ENCODE data around the gene SAFB.

DNA sequence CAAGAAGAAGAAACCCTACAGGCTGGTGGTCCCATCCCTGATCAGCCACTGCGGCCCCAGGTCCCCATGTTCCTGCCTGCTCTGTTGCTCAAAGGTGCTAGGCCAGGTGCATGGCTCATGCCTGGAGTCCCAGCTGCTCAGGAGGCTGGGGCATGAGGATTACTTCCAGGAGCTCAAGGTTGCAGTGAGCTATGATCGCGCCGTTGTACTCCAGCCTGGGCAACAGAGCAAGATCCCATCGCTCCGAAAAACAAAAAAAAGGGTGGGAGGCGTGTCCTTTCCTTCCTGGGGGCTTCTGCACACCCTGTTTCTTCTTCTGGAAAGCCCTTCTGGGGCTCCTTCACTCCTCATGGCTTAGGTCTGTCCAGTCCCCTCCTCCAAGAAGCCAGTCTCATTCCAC, 43.2 kb upstream of the SAFB start:
- TF ChIP-seq POLR2A (IDR thresholded peaks at IDR 0.05), result no peak
- TF ChIP-seq, protein P1, sequence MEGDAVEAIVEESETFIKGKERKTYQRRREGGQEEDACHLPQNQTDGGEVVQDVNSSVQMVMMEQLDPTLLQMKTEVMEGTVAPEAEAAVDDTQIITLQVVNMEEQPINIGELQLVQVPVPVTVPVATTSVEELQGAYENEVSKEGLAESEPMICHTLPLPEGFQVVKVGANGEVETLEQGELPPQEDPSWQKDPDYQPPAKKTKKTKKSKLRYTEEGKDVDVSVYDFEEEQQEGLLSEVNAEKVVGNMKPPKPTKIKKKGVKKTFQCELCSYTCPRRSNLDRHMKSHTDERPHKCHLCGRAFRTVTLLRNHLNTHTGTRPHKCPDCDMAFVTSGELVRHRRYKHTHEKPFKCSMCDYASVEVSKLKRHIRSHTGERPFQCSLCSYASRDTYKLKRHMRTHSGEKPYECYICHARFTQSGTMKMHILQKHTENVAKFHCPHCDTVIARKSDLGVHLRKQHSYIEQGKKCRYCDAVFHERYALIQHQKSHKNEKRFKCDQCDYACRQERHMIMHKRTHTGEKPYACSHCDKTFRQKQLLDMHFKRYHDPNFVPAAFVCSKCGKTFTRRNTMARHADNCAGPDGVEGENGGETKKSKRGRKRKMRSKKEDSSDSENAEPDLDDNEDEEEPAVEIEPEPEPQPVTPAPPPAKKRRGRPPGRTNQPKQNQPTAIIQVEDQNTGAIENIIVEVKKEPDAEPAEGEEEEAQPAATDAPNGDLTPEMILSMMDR (IDR thresholded peaks at IDR 0.05), result no peak
